ENCODE results near the gene DCUN1D3. TPM values are rescaled to one million over a fixed set of nuclear protein-coding genes. Genes with fewer than 3 reads are reported as not detected.

DCUN1D3 gene, protein sequence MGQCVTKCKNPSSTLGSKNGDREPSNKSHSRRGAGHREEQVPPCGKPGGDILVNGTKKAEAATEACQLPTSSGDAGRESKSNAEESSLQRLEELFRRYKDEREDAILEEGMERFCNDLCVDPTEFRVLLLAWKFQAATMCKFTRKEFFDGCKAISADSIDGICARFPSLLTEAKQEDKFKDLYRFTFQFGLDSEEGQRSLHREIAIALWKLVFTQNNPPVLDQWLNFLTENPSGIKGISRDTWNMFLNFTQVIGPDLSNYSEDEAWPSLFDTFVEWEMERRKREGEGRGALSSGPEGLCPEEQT
- total RNA-seq (10 to 100 TPM in 4 of 5 donors, 1 to 10 TPM in 1; 3.8 to 25.7 (median 16.7) TPM), polyA plus RNA-seq (1 to 10 TPM; 1.4 to 3.7 (median 2.1) TPM)
- long read RNA-seq, donor 1, full-length matches to known transcripts = 2 of 2 reads
- long read RNA-seq, donor 1, partial matches to known transcripts = 0 of 2 reads
- long read RNA-seq, donor 1, other reads (novel, unspliced or antisense) = 0 of 2 reads
- long read RNA-seq, donor 2, full-length matches to known transcripts = 3 of 24 reads
- long read RNA-seq, donor 2, partial matches to known transcripts = 0 of 24 reads
- long read RNA-seq, donor 2, other reads (novel, unspliced or antisense) = 21 of 24 reads
- long read RNA-seq, donor 3, full-length matches to known transcripts = 1 of 1 reads
- long read RNA-seq, donor 3, partial matches to known transcripts = 0 of 1 reads
- long read RNA-seq, donor 3, other reads (novel, unspliced or antisense) = 0 of 1 reads
- long read RNA-seq, donor 4 = 0 reads
- long read RNA-seq, donor 5, full-length matches to known transcripts = 1 of 1 reads
- long read RNA-seq, donor 5, partial matches to known transcripts = 0 of 1 reads
- long read RNA-seq, donor 5, other reads (novel, unspliced or antisense) = 0 of 1 reads
- long read RNA-seq, donor 6, full-length matches to known transcripts = 3 of 3 reads
- long read RNA-seq, donor 6, partial matches to known transcripts = 0 of 3 reads
- long read RNA-seq, donor 6, other reads (novel, unspliced or antisense) = 0 of 3 reads
- long read RNA-seq, donor 7, full-length matches to known transcripts = 2 of 9 reads
- long read RNA-seq, donor 7, partial matches to known transcripts = 0 of 9 reads
- long read RNA-seq, donor 7, other reads (novel, unspliced or antisense) = 7 of 9 reads
- long read RNA-seq, donor 8 = 0 reads
- long read RNA-seq, donor 9, full-length matches to known transcripts = 2 of 2 reads
- long read RNA-seq, donor 9, partial matches to known transcripts = 0 of 2 reads
- long read RNA-seq, donor 9, other reads (novel, unspliced or antisense) = 0 of 2 reads
- long read RNA-seq, donor 10 = 0 reads

DNA sequence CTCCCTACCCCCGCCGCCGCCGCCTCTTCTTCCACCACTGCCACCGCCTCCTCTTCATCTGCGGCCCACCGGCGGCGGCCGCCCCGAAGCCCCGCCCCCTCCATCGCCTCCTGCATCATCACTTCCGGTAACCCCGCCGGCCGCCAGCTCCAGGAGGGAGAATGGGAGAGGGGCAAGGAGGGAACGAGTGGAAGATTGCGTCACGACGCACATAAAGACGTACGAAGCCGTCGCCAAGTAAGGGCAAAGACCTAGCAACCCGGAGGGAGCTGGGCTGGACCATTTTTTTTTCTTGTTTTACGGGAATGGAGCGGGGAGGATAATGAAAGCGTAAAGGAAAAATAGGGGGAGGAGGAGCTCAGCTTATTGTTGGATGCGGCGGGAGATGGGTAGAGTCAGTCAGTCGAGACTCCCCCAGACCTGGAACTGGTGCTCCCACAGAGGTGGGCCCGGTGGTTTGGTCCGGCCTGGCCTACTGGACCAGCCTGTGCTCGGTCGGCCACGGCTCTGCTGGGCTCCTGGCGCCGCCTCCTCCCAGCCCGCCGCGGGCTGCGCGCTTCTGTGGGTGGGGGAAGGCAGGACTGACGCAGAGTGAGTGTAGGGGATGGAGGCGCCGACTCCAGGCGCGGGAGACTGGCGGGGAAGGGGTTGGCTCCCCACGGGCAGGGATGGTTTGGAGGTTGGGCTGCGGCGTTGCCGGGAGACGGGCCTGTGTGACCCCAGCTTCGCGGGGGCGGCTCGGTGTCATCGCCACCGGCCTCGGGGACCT, at the start of gene DCUN1D3, which contains the start of gene LYRM1:
Gene DCUN1D3 (minus strand): TSS at position 60 of the 769 bp plus-strand sequence. CDS start 37,820 bp downstream, outside the sequence.
Gene LYRM1 (plus strand): TSS at position 473 of the 769 bp plus-strand sequence. CDS start 14,785 bp downstream, outside the sequence.
- WGBS, 5 donors = 0 to 1% (median 1%) methylated on average over 40 to 62 of the region's 62 CpGs
- Histone ChIP-seq H3K27ac (peak within 1 kb of the TSS; percentile 98 to 99 (median 99)), H3K4me3 (peak within 1 kb of the TSS; percentile 62 to 84 (median 69)), H3K27me3 (no peaks in the 10 kb centered on the region), H3K4me1 (peaks cover 66 to 86% (median 76%) of the 10 kb centered on the region in 4 donors), H3K36me3 (peaks cover 0 to 20% (median 9%) of the 10 kb centered on the region in 4 donors), H3K9me3 (no peaks in the 10 kb centered on the region)
- peak; percentile 95 to 99 for DNase-seq
- intact Hi-C loops (cut with DNase I; ENCODE audit: low total_unique reads) = loop anchor here (10.0 kb wide), 1 partner anchor 46 kb away; no protein-coding TSS in a partner anchor
- TF ChIP-seq POLR2AphosphoS5 (IDR thresholded peaks at IDR 0.05) (peak; percentile 97), EP300 (IDR thresholded peaks at IDR 0.05) (peak; percentile 59), POLR2A (IDR thresholded peaks at IDR 0.05) (peak in 3 of 4 donors; percentile 64 to 95 (median 82))
- TF ChIP-seq, protein P1, sequence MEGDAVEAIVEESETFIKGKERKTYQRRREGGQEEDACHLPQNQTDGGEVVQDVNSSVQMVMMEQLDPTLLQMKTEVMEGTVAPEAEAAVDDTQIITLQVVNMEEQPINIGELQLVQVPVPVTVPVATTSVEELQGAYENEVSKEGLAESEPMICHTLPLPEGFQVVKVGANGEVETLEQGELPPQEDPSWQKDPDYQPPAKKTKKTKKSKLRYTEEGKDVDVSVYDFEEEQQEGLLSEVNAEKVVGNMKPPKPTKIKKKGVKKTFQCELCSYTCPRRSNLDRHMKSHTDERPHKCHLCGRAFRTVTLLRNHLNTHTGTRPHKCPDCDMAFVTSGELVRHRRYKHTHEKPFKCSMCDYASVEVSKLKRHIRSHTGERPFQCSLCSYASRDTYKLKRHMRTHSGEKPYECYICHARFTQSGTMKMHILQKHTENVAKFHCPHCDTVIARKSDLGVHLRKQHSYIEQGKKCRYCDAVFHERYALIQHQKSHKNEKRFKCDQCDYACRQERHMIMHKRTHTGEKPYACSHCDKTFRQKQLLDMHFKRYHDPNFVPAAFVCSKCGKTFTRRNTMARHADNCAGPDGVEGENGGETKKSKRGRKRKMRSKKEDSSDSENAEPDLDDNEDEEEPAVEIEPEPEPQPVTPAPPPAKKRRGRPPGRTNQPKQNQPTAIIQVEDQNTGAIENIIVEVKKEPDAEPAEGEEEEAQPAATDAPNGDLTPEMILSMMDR (IDR thresholded peaks at IDR 0.05) = no peak

DNA sequence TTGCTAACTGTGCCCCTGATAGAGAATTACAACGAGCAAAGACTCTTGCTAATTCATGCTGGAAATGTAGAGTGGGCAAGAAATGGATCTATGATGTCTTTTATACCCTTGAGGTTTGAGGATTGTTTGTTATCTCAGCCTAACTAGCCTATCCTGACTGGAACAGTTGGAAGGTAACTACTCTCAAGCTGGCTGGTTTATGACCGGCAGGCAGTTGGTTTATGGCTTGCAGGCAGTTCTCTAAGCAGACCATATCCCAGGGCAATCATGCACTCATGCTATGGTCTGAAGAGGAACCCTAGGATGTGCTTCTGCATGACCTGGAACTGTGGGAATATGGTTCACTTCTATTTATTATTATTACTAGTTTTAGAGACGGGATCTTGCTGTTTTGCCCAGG, 49.5 kb upstream of the DCUN1D3 start:
- H3K9me3 ChIP-seq = no peaks in the 10 kb centered on the region
- intact Hi-C loops (cut with DNase I; ENCODE audit: low total_unique reads) = no loop called here
- no peak overlapping the region for H3K27ac ChIP-seq
- WGBS, 5 donors = 79 to 88% (median 83%) methylated on average over 3 of the region's 3 CpGs
- no peaks in the 10 kb centered on the region for H3K4me1 ChIP-seq
- no peaks in the 10 kb centered on the region for H3K27me3 ChIP-seq
- TF ChIP-seq EP300 (IDR thresholded peaks at IDR 0.05) = no peak
- TF ChIP-seq POLR2AphosphoS5 (IDR thresholded peaks at IDR 0.05) = no peak
- no peak for TF ChIP-seq POLR2A (IDR thresholded peaks at IDR 0.05)
- TF ChIP-seq, protein P1 (IDR thresholded peaks at IDR 0.05) = no peak
- H3K36me3 ChIP-seq = no peaks in the 10 kb centered on the region
- no peak overlapping the region for H3K4me3 ChIP-seq
- DNase-seq = no peak

DNA sequence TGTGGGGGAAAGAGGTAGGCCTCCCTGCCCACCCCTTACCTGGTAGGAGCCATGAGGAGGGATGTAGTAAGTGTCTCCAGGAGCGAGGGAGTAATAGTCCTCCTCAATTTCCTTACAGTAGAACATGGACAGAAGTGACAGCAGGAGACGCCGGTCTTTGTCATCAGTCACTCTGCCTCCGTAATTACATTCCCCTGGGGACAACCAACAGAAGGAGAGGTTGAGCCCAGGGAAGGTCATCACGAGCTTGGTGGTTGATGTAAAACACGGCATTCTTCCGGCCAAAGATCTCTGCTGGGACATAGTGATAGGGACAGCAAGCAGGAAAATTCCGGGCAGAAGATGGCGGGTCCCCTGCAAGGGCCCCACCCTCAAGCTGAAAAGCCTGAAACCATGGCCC, 48.3 kb upstream of the DCUN1D3 start:
- Histone ChIP-seq H3K4me1 (no peaks in the 10 kb centered on the region), H3K27ac (no peak overlapping the region), H3K36me3 (no peaks in the 10 kb centered on the region), H3K27me3 (no peaks in the 10 kb centered on the region), H3K9me3 (no peaks in the 10 kb centered on the region), H3K4me3 (no peak overlapping the region)
- DNase-seq = no peak
- TF ChIP-seq, protein P1 (IDR thresholded peaks at IDR 0.05) = no peak
- TF ChIP-seq POLR2AphosphoS5 (IDR thresholded peaks at IDR 0.05) (no peak), EP300 (IDR thresholded peaks at IDR 0.05) (no peak), POLR2A (IDR thresholded peaks at IDR 0.05) (no peak)
- WGBS, 5 donors = 86 to 92% (median 90%) methylated on average over 9 of the region's 9 CpGs
- intact Hi-C loops (cut with DNase I; ENCODE audit: low total_unique reads) = no loop called here
